HepG2 (cell line): ENCODE data around the gene LAMB3. TPM values are rescaled to one million over a fixed set of nuclear protein-coding genes. Genes with fewer than 3 reads are reported as not detected.

Experiments used
- ATAC-seq: fragments of 200-7000 bp; cut with Tn5 transposase; 3 replicates; pipeline ENCODE4 v1.9.1; 2020; ENCODE audit warnings: mild to moderate bottlenecking, moderate library complexity
- BruUV-seq: library from RNA; stranded (reverse); fragments of 400-500 nt; replicated peaks from 2 replicates; lab custom pipeline; 2021; lab: Mats Ljungman, UMichigan
- CTCF ChIA-PET: fragments of 300-600 bp; formaldehyde crosslinking; extraction: SDS; loops from one replicate; lab custom pipeline; 2021; ENCODE audit warnings: low total read pairs, inconsistent platforms, low intra/inter-chr PET ratio; lab: Yijun Ruan, JAX
- POLR2A ChIA-PET: fragments of 350-600 bp; sonication (Branson Sonifier 250); formaldehyde crosslinking; loops from one replicate; lab custom pipeline; 2020; ENCODE audit warnings: antibody characterized with exemption, inconsistent platforms; lab: Yijun Ruan, JAX
- DNase-seq: peaks from one replicate; pipeline ENCODE4 v3.0.0-alpha.2; 2015; ENCODE audit warnings: low spot score
- FAIRE-seq: peaks from 3 replicates; lab custom pipeline; 2011; peaks lifted over from hg19 to GRCh38; lab: Jason Lieb, UNC
- H2AFZ ChIP-seq: one replicate; pipeline ENCODE4 v1.6.1; 2011; ENCODE audit warnings: low read length, inconsistent platforms
- H3K27ac ChIP-seq: fragments of 300-600 bp; 3 replicates; pipeline ENCODE4 v1.8.0; 2011; ENCODE audit warnings: mixed run types, mild to moderate bottlenecking, mixed read lengths, low read length, inconsistent platforms; ENCODE audit not compliant: insufficient read depth; ENCODE audit errors: extremely low read length
- H3K27me3 ChIP-seq, 2 experiments: fragments of 200-600 bp in 1 of 2; 2 replicates in 1 of 2; 3 replicates in 1 of 2; pipeline versions ENCODE4 v1.6.0 to v1.8.0; 2011; ENCODE audit warnings: low read length in 2 of 2, mild to moderate bottlenecking in 2 of 2, moderate library complexity in 2 of 2, inconsistent platforms in 1 of 2; ENCODE audit not compliant: insufficient read depth in 2 of 2, control insufficient read depth in 1 of 2
- H3K36me3 ChIP-seq, 2 experiments: fragments of 200-600 bp in 1 of 2; replicated peaks in 1 of 2; 2 replicates in 1 of 2; 3 replicates in 1 of 2; pipeline versions ENCODE4 v1.5.1 to v1.8.0; 2011; ENCODE audit warnings: low read length in 2 of 2, inconsistent platforms in 1 of 2; ENCODE audit not compliant: insufficient read depth in 2 of 2, control insufficient read depth in 1 of 2
- H3K4me1 ChIP-seq: 2 replicates; pipeline ENCODE4 v1.5.1; 2012; ENCODE audit warnings: low read length, inconsistent platforms; ENCODE audit not compliant: insufficient read depth
- H3K4me2 ChIP-seq: 2 replicates; pipeline ENCODE4 v1.6.0; 2011; ENCODE audit warnings: low read depth, low read length, inconsistent platforms
- H3K4me3 ChIP-seq, 3 experiments: fragments of 200-600 bp in 1 of 3; sonication (generic), shearing (Covaris generic) in 1 of 3; replicated peaks in 1 of 3; 2 replicates each; pipeline ENCODE4 v1.5.1; 2011 to 2016; ENCODE audit warnings: low read length in 3 of 3, inconsistent platforms in 2 of 3, low read depth in 2 of 3, mild to moderate bottlenecking in 2 of 3, control low read depth in 1 of 3, mixed read lengths in 1 of 3; ENCODE audit not compliant: insufficient read depth in 1 of 3
- H3K79me2 ChIP-seq: one replicate; pipeline ENCODE4 v1.6.1; 2011; ENCODE audit warnings: low read length, inconsistent platforms; ENCODE audit not compliant: insufficient read depth
- H3K9ac ChIP-seq: 2 replicates; pipeline ENCODE4 v1.6.0; 2011; ENCODE audit warnings: mild to moderate bottlenecking, low read depth, low read length, inconsistent platforms; ENCODE audit not compliant: insufficient read depth
- H3K9me3 ChIP-seq: 2 replicates; pipeline ENCODE4 v1.5.1; 2012; ENCODE audit warnings: mild to moderate bottlenecking, low read length
- H4K20me1 ChIP-seq: 2 replicates; pipeline ENCODE4 v1.6.0; 2011; ENCODE audit warnings: inconsistent platforms, mild to moderate bottlenecking, low read length, moderate library complexity; ENCODE audit not compliant: insufficient read depth
- DBP ChIP-seq: sonication (generic); formaldehyde crosslinking; IDR thresholded peaks from 2 replicates; pipeline ENCODE4 v1.4.0; 2020; ENCODE audit warnings: missing genetic modification reagents; ENCODE audit errors: not compliant biosample characterization
- GABPA ChIP-seq, 2 experiments: IDR thresholded peaks; 2 replicates each; pipeline ENCODE4 v1.6.1; 2011 to 2016; ENCODE audit warnings: low read depth in 2 of 2, low read length in 1 of 2, missing biosample characterization in 1 of 2, missing genetic modification characterization in 1 of 2
- MEIS1 ChIP-seq: sonication (generic); formaldehyde crosslinking; IDR thresholded peaks from 2 replicates; pipeline ENCODE4 v1.9.0; 2021; ENCODE audit warnings: mild to moderate bottlenecking, missing genetic modification reagents, moderate library complexity, borderline replicate concordance
- RFX5 ChIP-seq: IDR thresholded peaks from 2 replicates; pipeline ENCODE4 v1.6.1; 2011; ENCODE audit warnings: low read depth, low read length, improper control_type of control experiment
- SMARCC2 ChIP-seq: fragments of 450-650 bp; IDR thresholded peaks from 2 replicates; pipeline ENCODE4 v1.6.1; 2017; ENCODE audit warnings: antibody characterized with exemption, mild to moderate bottlenecking
- ZNF292 ChIP-seq: sonication (generic); formaldehyde crosslinking; IDR thresholded peaks from 2 replicates; pipeline ENCODE4 v1.8.1; 2022; ENCODE audit warnings: mild to moderate bottlenecking, low read depth, missing genetic modification reagents, borderline replicate concordance
- ZNF563 ChIP-seq: sonication (generic); formaldehyde crosslinking; IDR thresholded peaks from 2 replicates; pipeline ENCODE4 v1.8.0; 2022; ENCODE audit warnings: mild to moderate bottlenecking, moderate library complexity, missing genetic modification reagents
- ZNF580 ChIP-seq: IDR thresholded peaks from 2 replicates; pipeline ENCODE4 v1.6.1; 2016; ENCODE audit warnings: low read depth, borderline replicate concordance
- ZNF598 ChIP-seq: sonication (generic); formaldehyde crosslinking; IDR thresholded peaks from 2 replicates; pipeline ENCODE4 v1.5.1; 2020; ENCODE audit warnings: mild to moderate bottlenecking, missing genetic modification reagents, borderline replicate concordance
- WGBS: methylation state at CpG from one replicate; pipeline ENCODE4 v1.1.6; 2017; ENCODE audit warnings: low lambda C conversion rate; 5-methylcytosine and 5-hydroxymethylcytosine counted together
- in situ Hi-C: cut with HindIII; loops from 2 replicates; pipeline ENCODE4 v1.10.0; 2017; ENCODE audit warnings: low pct_unique_long_range_greater_than_20kb; ENCODE audit not compliant: extremely low pct_ligation_motif_present
- intact Hi-C: fragments of 100-400 bp; cut with micrococcal nuclease; formaldehyde crosslinking; loops from one replicate; pipeline ENCODE4 v1.10.0; 2022; ENCODE audit not compliant: unreplicated experiment
- polyA plus RNA-seq, 8 experiments: library from polyadenylated mRNA; depleted of rRNA in 3 of 8; stranded (reverse) in 7 of 8; unstranded in 1 of 8; fragments of >200 nt; fragmentation: Illumina TruSeq in 4 of 8; extraction: Trizol in 4 of 8; gene quantifications; 2 replicates each; pipeline versions ENCODE4 v1.2.1 to v1.2.3, GENCODE V29; 2011 to 2016; ENCODE audit warnings: low read depth in 4 of 8, missing spikeins in 1 of 8, mixed read lengths in 1 of 8; ENCODE audit not compliant: insufficient read depth in 1 of 8
- total RNA-seq, 5 experiments: library from RNA; depleted of rRNA; stranded (reverse); fragments of >200 nt; fragmentation: Illumina TruSeq; extraction: Trizol; gene quantifications; 2 replicates each; pipeline ENCODE4 v1.2.3, GENCODE V29; 2016; ENCODE audit warnings: low read depth in 1 of 5
- TF ChIP-seq, protein P1 (sequence below): sonication (generic); formaldehyde crosslinking; IDR thresholded peaks from 2 replicates; pipeline ENCODE4 v1.4.0; 2020; ENCODE audit warnings: missing genetic modification reagents
- TF ChIP-seq, protein P2 (sequence below): sonication (generic); formaldehyde crosslinking; IDR thresholded peaks from 2 replicates; pipeline ENCODE4 v1.4.0; 2020; ENCODE audit warnings: mild to moderate bottlenecking, missing genetic modification reagents
- TF ChIP-seq, protein P3 (sequence below): sonication (generic); formaldehyde crosslinking; IDR thresholded peaks from 2 replicates; pipeline ENCODE4 v1.5.0; 2020; ENCODE audit warnings: missing genetic modification reagents
- TF ChIP-seq, protein P4 (sequence below): sonication (generic); formaldehyde crosslinking; IDR thresholded peaks from 2 replicates; pipeline ENCODE4 v1.4.0; 2020; ENCODE audit warnings: missing genetic modification reagents

Gene LAMB3
- total and polyA plus RNA-seq, 2 of the 13 experiments (the other 11 are each of a cell fraction or from before 2014, with no cell fraction given), result 0.18 to 0.24 TPM

GRCh38 chr1:209589863-209590262 lies 62.4 kb downstream of the LAMB3 start:
- Histone ChIP-seq H3K27me3 (peaks cover 0 to 5% of the 10 kb centered on the region in 2 experiments; a peak in 1 of 5 replicates), H3K4me1 (no peaks in the 10 kb centered on the region), H3K79me2 (no peaks in the 10 kb centered on the region), H2AFZ (no peak overlapping the region), H3K9ac (no peak overlapping the region), H3K4me3 (no peak overlapping the region), H3K27ac (no peak overlapping the region), H4K20me1 (no peaks in the 10 kb centered on the region), H3K4me2 (no peak overlapping the region), H3K9me3 (no peaks in the 10 kb centered on the region), H3K36me3 (no peaks in the 10 kb centered on the region)
- ATAC-seq, result no peak
- DNase-seq, result no peak
- BruUV-seq, result no TSS peak
- ChIA-PET CTCF (interaction anchor here (1.2 to 1.3 kb wide), 2 partner anchors 38 to 103 kb away, joined by 5 read pairs; no protein-coding TSS in a partner anchor), POLR2A (no interaction called here)
- no peak for FAIRE-seq
- in situ Hi-C loops (no loop called here), intact Hi-C loops (loop anchor here (1.0 kb wide), 2 partner anchors 37 to 103 kb away; no protein-coding TSS in a partner anchor)
- 22% methylated on average over 6 of the region's 6 CpGs for WGBS
- TF ChIP-seq DBP (no peak), RFX5 (no peak), ZNF563 (CRISPR knock-in tag) (no peak), SMARCC2 (no peak), ZNF292 (CRISPR knock-in tag) (no peak), MEIS1 (no peak), ZNF580 (CRISPR knock-in tag) (no peak), ZNF598 (CRISPR knock-in tag) (no peak), GABPA (IDR thresholded peaks at IDR 0.05; ENCODE audit: low read depth, low read length) (no peak), GABPA (CRISPR knock-in tag; IDR thresholded peaks at IDR 0.05; ENCODE audit: low read depth) (no peak)
- TF ChIP-seq, protein P1, sequence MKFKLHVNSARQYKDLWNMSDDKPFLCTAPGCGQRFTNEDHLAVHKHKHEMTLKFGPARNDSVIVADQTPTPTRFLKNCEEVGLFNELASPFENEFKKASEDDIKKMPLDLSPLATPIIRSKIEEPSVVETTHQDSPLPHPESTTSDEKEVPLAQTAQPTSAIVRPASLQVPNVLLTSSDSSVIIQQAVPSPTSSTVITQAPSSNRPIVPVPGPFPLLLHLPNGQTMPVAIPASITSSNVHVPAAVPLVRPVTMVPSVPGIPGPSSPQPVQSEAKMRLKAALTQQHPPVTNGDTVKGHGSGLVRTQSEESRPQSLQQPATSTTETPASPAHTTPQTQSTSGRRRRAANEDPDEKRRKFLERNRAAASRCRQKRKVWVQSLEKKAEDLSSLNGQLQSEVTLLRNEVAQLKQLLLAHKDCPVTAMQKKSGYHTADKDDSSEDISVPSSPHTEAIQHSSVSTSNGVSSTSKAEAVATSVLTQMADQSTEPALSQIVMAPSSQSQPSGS (CRISPR knock-in tag), result no peak
- TF ChIP-seq, protein P2, sequence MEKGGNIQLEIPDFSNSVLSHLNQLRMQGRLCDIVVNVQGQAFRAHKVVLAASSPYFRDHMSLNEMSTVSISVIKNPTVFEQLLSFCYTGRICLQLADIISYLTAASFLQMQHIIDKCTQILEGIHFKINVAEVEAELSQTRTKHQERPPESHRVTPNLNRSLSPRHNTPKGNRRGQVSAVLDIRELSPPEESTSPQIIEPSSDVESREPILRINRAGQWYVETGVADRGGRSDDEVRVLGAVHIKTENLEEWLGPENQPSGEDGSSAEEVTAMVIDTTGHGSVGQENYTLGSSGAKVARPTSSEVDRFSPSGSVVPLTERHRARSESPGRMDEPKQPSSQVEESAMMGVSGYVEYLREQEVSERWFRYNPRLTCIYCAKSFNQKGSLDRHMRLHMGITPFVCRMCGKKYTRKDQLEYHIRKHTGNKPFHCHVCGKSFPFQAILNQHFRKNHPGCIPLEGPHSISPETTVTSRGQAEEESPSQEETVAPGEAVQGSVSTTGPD (CRISPR knock-in tag), result no peak
- TF ChIP-seq, protein P3, sequence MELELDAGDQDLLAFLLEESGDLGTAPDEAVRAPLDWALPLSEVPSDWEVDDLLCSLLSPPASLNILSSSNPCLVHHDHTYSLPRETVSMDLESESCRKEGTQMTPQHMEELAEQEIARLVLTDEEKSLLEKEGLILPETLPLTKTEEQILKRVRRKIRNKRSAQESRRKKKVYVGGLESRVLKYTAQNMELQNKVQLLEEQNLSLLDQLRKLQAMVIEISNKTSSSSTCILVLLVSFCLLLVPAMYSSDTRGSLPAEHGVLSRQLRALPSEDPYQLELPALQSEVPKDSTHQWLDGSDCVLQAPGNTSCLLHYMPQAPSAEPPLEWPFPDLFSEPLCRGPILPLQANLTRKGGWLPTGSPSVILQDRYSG, result no peak
- TF ChIP-seq, protein P4, sequence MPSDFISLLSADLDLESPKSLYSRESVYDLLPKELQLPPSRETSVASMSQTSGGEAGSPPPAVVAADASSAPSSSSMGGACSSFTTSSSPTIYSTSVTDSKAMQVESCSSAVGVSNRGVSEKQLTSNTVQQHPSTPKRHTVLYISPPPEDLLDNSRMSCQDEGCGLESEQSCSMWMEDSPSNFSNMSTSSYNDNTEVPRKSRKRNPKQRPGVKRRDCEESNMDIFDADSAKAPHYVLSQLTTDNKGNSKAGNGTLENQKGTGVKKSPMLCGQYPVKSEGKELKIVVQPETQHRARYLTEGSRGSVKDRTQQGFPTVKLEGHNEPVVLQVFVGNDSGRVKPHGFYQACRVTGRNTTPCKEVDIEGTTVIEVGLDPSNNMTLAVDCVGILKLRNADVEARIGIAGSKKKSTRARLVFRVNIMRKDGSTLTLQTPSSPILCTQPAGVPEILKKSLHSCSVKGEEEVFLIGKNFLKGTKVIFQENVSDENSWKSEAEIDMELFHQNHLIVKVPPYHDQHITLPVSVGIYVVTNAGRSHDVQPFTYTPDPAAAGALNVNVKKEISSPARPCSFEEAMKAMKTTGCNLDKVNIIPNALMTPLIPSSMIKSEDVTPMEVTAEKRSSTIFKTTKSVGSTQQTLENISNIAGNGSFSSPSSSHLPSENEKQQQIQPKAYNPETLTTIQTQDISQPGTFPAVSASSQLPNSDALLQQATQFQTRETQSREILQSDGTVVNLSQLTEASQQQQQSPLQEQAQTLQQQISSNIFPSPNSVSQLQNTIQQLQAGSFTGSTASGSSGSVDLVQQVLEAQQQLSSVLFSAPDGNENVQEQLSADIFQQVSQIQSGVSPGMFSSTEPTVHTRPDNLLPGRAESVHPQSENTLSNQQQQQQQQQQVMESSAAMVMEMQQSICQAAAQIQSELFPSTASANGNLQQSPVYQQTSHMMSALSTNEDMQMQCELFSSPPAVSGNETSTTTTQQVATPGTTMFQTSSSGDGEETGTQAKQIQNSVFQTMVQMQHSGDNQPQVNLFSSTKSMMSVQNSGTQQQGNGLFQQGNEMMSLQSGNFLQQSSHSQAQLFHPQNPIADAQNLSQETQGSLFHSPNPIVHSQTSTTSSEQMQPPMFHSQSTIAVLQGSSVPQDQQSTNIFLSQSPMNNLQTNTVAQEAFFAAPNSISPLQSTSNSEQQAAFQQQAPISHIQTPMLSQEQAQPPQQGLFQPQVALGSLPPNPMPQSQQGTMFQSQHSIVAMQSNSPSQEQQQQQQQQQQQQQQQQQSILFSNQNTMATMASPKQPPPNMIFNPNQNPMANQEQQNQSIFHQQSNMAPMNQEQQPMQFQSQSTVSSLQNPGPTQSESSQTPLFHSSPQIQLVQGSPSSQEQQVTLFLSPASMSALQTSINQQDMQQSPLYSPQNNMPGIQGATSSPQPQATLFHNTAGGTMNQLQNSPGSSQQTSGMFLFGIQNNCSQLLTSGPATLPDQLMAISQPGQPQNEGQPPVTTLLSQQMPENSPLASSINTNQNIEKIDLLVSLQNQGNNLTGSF (CRISPR knock-in tag), result no peak
